Keratinocyte (primary cell): ENCODE data around the gene ZDHHC22.

Experiments
- CTCF ChIP-seq, 3 experiments: IDR thresholded peaks in 1 of 3; conservative IDR thresholded peaks in 1 of 3; optimal IDR thresholded peaks in 1 of 3; 2 replicates in 2 of 3; 3 replicates in 1 of 3; pipeline versions ENCODE3 to v1.5.1; 2011; ENCODE audit warnings: low read length in 3 of 3, mild to moderate bottlenecking in 3 of 3, moderate library complexity in 2 of 3, control low read depth in 1 of 3, inconsistent platforms in 1 of 3; ENCODE audit not compliant: insufficient read depth in 2 of 3; ENCODE audit errors: extremely low read depth in 1 of 3
- EZH2 ChIP-seq: IDR thresholded peaks from one replicate; pipeline ENCODE4 v1.6.1; 2012; ENCODE audit warnings: inconsistent platforms, mild to moderate bottlenecking, low read length, moderate library complexity

DNA sequence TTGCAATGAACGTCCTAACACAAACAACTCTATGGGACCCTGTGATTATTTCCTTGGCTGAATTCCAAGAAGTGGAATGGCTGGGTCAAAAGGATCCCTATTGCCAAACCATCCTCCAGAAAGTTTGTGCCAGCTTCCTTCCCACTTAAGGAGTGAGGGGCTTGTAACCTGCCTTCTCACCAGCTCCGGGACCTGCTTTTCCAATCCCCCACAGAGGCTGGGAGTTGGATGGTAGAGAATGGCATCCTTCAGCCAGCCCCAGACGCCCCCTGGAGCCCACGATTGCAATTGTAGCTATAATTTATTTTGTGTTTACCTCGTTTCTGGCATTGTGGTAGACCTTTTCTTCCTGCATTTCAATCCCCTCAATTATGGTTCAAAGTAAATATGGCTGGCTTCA is 9.7 kb upstream of the ZDHHC22 start:
- peak; percentile 60 to 61 (median 60) for TF ChIP-seq CTCF (optimal IDR thresholded peaks at IDR 0.05 in 1 of 3, IDR thresholded peaks at IDR 0.05 in 1 of 3, conservative IDR thresholded peaks at IDR 0.05 in 1 of 3; ENCODE audit: extremely low read depth in 1 of 3, insufficient read depth in 2 of 3, low read length in 3 of 3)
- TF ChIP-seq EZH2: no peak
